Vein endothelial cell (primary cell): ENCODE measurements around the gene TUBGCP4. TPM values are rescaled to one million over a fixed set of nuclear protein-coding genes. Genes with fewer than 3 reads are reported as not detected.

ENCODE experiments used
- total RNA-seq: library from RNA; depleted of rRNA; stranded (reverse); fragments of >200 nt; gene quantifications from 2 replicates; pipeline ENCODE4 v1.2.3, GENCODE V29; 2012

Gene TUBGCP4
- total RNA-seq, result 8.8 and 16.1 TPM in 2 replicates

DNA sequence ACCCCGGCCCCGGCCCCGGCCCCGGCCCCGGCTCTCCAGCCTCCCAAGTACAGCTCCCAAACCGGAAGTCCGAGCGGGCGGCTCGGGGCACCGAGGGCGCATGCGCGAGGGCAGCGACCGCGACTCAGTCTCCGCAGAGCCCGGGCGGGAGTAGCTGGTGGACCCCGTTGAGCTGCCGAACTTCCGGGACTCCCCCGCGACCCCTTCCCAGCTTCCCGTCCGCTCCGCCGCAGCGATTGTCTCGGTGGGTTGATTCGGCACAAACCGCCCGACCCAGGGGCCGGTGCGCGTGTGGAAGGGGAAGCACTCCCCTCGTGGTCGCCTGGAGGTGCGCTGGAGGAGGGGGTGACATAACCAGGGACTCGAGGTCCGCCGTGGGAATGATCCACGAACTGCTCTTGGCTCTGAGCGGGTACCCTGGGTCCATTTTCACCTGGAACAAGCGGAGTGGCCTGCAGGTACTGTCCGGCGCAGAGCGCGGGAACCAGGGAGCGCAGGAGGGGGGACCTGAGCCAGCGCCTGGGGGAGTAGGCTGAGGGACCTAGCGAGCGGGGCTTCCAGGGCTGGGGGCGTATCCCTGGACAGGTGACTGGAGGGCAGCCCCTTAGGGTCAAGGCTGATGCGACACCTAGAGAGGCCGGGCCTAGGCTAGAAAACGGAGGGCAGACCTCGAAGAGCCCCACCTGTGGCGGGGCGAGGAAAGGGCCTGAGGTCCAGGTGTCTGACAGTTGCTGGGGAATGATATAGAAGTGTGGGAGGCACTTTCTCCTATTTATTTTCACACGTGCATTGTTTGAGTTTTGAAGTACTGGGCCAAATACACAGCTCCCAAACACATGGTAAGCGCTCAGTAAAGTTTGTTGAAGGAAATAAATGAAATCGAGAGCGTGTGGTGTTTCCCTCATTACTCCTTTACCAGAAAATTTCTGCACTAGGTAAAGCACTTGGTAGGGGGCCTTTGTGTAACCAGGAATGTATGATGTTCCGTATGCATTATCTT lies at the start of gene TUBGCP4, which contains the start of gene ZSCAN29:
Gene TUBGCP4 (plus strand): TSS at position 127 of the 1,000 bp plus-strand sequence. CDS start 254 bp downstream, at position 381.
Gene ZSCAN29 (minus strand): TSS at position 69 of the 1,000 bp plus-strand sequence. CDS start 1,130 bp downstream, outside the sequence.

DNA sequence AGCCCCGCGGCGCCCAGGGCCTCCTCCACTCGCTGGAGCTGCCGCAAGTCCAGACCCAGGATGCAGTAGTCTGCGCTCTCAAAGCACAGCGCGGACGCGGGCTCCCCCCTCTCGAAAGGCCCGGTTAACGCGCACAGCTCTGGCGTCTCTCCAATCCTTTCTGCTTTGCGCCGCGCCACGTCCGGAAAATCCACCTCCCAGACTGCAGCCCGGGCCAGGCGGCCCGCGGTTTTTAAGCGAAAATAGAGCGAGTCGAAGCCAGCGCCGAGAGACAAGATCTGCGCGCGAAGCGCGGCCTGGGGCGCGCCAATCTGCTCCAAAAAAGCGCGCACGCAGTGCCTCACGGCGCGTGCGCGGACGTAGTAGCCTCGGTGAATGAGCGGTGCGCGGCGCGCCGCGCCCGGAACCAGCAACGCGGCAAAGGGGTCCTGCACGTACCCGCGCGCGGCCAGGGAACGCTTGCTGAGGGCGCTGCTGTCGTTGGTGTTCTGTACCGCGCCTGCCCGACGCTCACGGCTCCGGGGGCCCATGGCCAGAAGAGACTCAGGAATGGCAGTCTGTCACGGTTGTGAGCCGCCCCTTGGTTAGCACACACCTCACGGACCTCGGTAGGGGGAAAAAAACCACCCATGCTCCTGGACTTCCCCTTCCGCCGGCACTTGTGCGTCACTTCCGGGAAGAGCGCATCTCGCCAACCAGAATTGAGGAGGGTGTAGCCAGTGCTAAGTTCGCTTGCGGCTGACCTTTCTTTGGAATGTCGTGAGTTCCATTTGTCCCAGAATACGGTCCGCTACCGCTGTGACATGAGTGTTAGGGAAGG lies 40.7 kb upstream of the TUBGCP4 start, which contains the start of gene LCMT2:
Gene LCMT2 (minus strand): TSS at position 614 of the 820 bp plus-strand sequence. CDS start 84 bp downstream, at position 530.

Other genes with a start within 250 kb of the TUBGCP4 start
- gene TMEM62, start 237.5 kb upstream of the TUBGCP4 start, total RNA-seq, result 16.4 and 18.0 TPM in 2 replicates
- 71.9 and 74.6 TPM in 2 replicates for gene CCNDBP1, start 185.7 kb upstream of the TUBGCP4 start, total RNA-seq
- not detected in 2 replicates for gene EPB42, start 150.1 kb upstream of the TUBGCP4 start, total RNA-seq
- gene TGM5, start 104.2 kb upstream of the TUBGCP4 start, total RNA-seq, result not detected in 2 replicates
- gene TGM7, start 68.8 kb upstream of the TUBGCP4 start, total RNA-seq, result not detected in 2 replicates
- 5.6 and 7.3 TPM in 2 replicates for gene LCMT2, start 40.5 kb upstream of the TUBGCP4 start, total RNA-seq
- 19.3 and 21.6 TPM in 2 replicates for gene ZSCAN29, start 58 bp upstream of the TUBGCP4 start, total RNA-seq
- gene TP53BP1, start 122.1 kb downstream of the TUBGCP4 start, total RNA-seq, result 50.3 and 60.4 TPM in 2 replicates
- gene MAP1A, start 146.5 kb downstream of the TUBGCP4 start, total RNA-seq, result 0.65 and 0.76 TPM in 2 replicates
- gene PPIP5K1, start 219.1 kb downstream of the TUBGCP4 start, total RNA-seq, result 39.2 and 64.1 TPM in 2 replicates
- gene CKMT1B, start 222.9 kb downstream of the TUBGCP4 start, total RNA-seq, result not detected in 2 replicates
- not detected in 2 replicates for gene STRC, start 247.7 kb downstream of the TUBGCP4 start, total RNA-seq